H1 (cell line): ENCODE measurements around the gene ASCL2. TPM values are rescaled to one million over a fixed set of nuclear protein-coding genes. Genes with fewer than 3 reads are reported as not detected.
A peak's percentile ranks its signal among the peaks of the same experiment; 100 is the strongest.

ENCODE experiments used
- CTCF ChIA-PET: fragments of 300-600 bp; sonication (Branson Sonifier 250); formaldehyde crosslinking; loops from one replicate; lab custom pipeline; 2021; ENCODE audit not compliant: partially characterized antibody; lab: Charles Lee
- POLR2A ChIA-PET: fragments of 300-600 bp; sonication (Branson Sonifier 250); formaldehyde crosslinking; loops from one replicate; lab custom pipeline; 2021; ENCODE audit warnings: inconsistent platforms; ENCODE audit not compliant: partially characterized antibody; lab: Charles Lee
- DNase-seq, 2 experiments: peaks; one replicate each; pipeline versions ENCODE4 v3.0.0 to v3.0.0-alpha.2; 2010 to 2022; ENCODE audit warnings: low spot score in 2 of 2, low read depth in 1 of 2, mixed read lengths in 1 of 2
- FAIRE-seq: peaks from 2 replicates; lab custom pipeline; 2011; peaks lifted over from hg19 to GRCh38; lab: Jason Lieb, UNC
- H2AFZ ChIP-seq: 2 replicates; pipeline ENCODE4 v1.8.1; 2012; ENCODE audit warnings: low read length, inconsistent platforms
- H2AK5ac ChIP-seq: 2 replicates; pipeline ENCODE4 v1.6.1; 2013; ENCODE audit warnings: low read depth, low read length
- H2BK120ac ChIP-seq: replicated peaks from 2 replicates; pipeline ENCODE3; 2013; ENCODE audit warnings: low read depth, low read length, inconsistent platforms
- H2BK12ac ChIP-seq: 2 replicates; pipeline ENCODE4 v1.6.1; 2013; ENCODE audit warnings: low read depth, low read length
- H2BK15ac ChIP-seq: 2 replicates; pipeline ENCODE4 v1.6.1; 2013; ENCODE audit warnings: low read length
- H2BK20ac ChIP-seq: 2 replicates; pipeline ENCODE4 v1.6.1; 2013; ENCODE audit warnings: low read length
- H2BK5ac ChIP-seq: 2 replicates; pipeline ENCODE4 v1.6.1; 2013; ENCODE audit warnings: low read depth, low read length
- H3K14ac ChIP-seq: 2 replicates; pipeline ENCODE4 v1.6.1; 2013; ENCODE audit warnings: inconsistent platforms; ENCODE audit not compliant: insufficient read length
- H3K18ac ChIP-seq: 2 replicates; pipeline ENCODE4 v1.6.1; 2013; ENCODE audit warnings: low read length; ENCODE audit errors: extremely low read depth
- H3K23ac ChIP-seq: 2 replicates; pipeline ENCODE4 v1.6.1; 2013; ENCODE audit warnings: inconsistent platforms; ENCODE audit not compliant: insufficient read length
- H3K23me2 ChIP-seq: 2 replicates; pipeline ENCODE4 v1.6.1; 2013; ENCODE audit warnings: low read depth, low read length
- H3K27ac ChIP-seq: 2 replicates; pipeline ENCODE4 v1.6.1; 2011; ENCODE audit warnings: low read depth, low read length, inconsistent platforms
- H3K27me3 ChIP-seq, 4 experiments: replicated peaks in 1 of 4; 1 replicate in 1 of 4; 2 replicates in 3 of 4; pipeline versions ENCODE4 v1.6.1 to v1.8.1; 2011 to 2013; ENCODE audit warnings: low read length in 3 of 4, mild to moderate bottlenecking in 3 of 4, inconsistent platforms in 2 of 4, mixed read lengths in 2 of 4, moderate library complexity in 1 of 4; ENCODE audit not compliant: control insufficient read depth in 3 of 4, insufficient read depth in 3 of 4; ENCODE audit errors: extremely low read depth in 1 of 4
- H3K36me3 ChIP-seq, 4 experiments: 2 replicates each; pipeline versions ENCODE4 v1.6.1 to v1.8.1; 2011 to 2013; ENCODE audit warnings: mild to moderate bottlenecking in 4 of 4, low read length in 3 of 4, moderate library complexity in 2 of 4, control low read depth in 1 of 4, inconsistent platforms in 1 of 4; ENCODE audit not compliant: insufficient read depth in 4 of 4, control insufficient read depth in 2 of 4
- H3K4ac ChIP-seq: replicated peaks from 2 replicates; pipeline ENCODE3; 2013; ENCODE audit warnings: low read length, low read depth, mixed read lengths, inconsistent platforms; ENCODE audit not compliant: insufficient read length
- H3K4me1 ChIP-seq, 4 experiments: replicated peaks in 1 of 4; 1 replicate in 1 of 4; 2 replicates in 3 of 4; pipeline versions ENCODE4 v1.6.1 to v1.8.1; 2011 to 2013; ENCODE audit warnings: low read length in 3 of 4, inconsistent platforms in 2 of 4, mixed read lengths in 1 of 4; ENCODE audit not compliant: insufficient read depth in 4 of 4, control insufficient read depth in 3 of 4
- H3K4me2 ChIP-seq, 2 experiments: 2 replicates each; pipeline versions ENCODE4 v1.6.1 to v1.8.1; 2011 to 2013; ENCODE audit warnings: low read depth in 2 of 2, low read length in 2 of 2, control low read depth in 1 of 2, inconsistent platforms in 1 of 2, mild to moderate bottlenecking in 1 of 2; ENCODE audit not compliant: insufficient read depth in 1 of 2
- H3K4me3 ChIP-seq, 4 experiments: fragments of 200-600, 300-600 bp in 1 of 4; sonication (generic), shearing (Covaris generic), sonication (Bioruptor Twin) in 1 of 4; 2 replicates each; pipeline versions ENCODE4 v1.5.1 to v1.8.1; 2011 to 2016; ENCODE audit warnings: low read length in 4 of 4, low read depth in 3 of 4, control low read depth in 2 of 4, inconsistent platforms in 2 of 4, mild to moderate bottlenecking in 2 of 4, mixed read lengths in 1 of 4, moderate library complexity in 1 of 4; ENCODE audit not compliant: insufficient read depth in 2 of 4; ENCODE audit errors: extremely low read depth in 1 of 4
- H3K56ac ChIP-seq: replicated peaks from 2 replicates; pipeline ENCODE3; 2013; ENCODE audit warnings: low read depth, mild to moderate bottlenecking, mixed read lengths, low read length, inconsistent platforms; ENCODE audit not compliant: insufficient read length
- H3K79me1 ChIP-seq: 2 replicates; pipeline ENCODE4 v1.6.1; 2013; ENCODE audit warnings: low read depth, low read length, control low read depth
- H3K79me2 ChIP-seq, 2 experiments: 2 replicates each; pipeline versions ENCODE4 v1.6.1 to v1.8.1; 2012 to 2013; ENCODE audit warnings: low read length in 2 of 2, mild to moderate bottlenecking in 2 of 2, inconsistent platforms in 1 of 2; ENCODE audit not compliant: insufficient read depth in 2 of 2, control insufficient read depth in 1 of 2
- H3K9ac ChIP-seq, 4 experiments: replicated peaks in 1 of 4; 1 replicate in 1 of 4; 2 replicates in 3 of 4; pipeline versions ENCODE4 v1.6.1 to v1.8.1; 2011 to 2013; ENCODE audit warnings: low read depth in 3 of 4, low read length in 3 of 4, control low read depth in 2 of 4, mild to moderate bottlenecking in 2 of 4, moderate library complexity in 2 of 4, inconsistent platforms in 1 of 4; ENCODE audit errors: extremely low read depth in 1 of 4
- H3K9me3 ChIP-seq, 2 experiments: 2 replicates each; pipeline versions ENCODE4 v1.6.1 to v1.8.1; 2012 to 2013; ENCODE audit warnings: mild to moderate bottlenecking in 2 of 2, moderate library complexity in 2 of 2, control low read depth in 1 of 2, inconsistent platforms in 1 of 2, low read depth in 1 of 2, low read length in 1 of 2, mixed read lengths in 1 of 2; ENCODE audit not compliant: insufficient read depth in 2 of 2
- H4K20me1 ChIP-seq, 2 experiments: replicated peaks in 1 of 2; 2 replicates each; pipeline versions ENCODE3 to v1.8.1; 2011 to 2013; ENCODE audit warnings: inconsistent platforms in 2 of 2, low read length in 2 of 2, mild to moderate bottlenecking in 1 of 2; ENCODE audit not compliant: insufficient read depth in 2 of 2, control insufficient read depth in 1 of 2
- H4K5ac ChIP-seq: 2 replicates; pipeline ENCODE4 v1.6.1; 2013; ENCODE audit warnings: low read length, low read depth, mixed read lengths, inconsistent platforms; ENCODE audit not compliant: insufficient read length
- H4K8ac ChIP-seq: 2 replicates; pipeline ENCODE4 v1.8.0; 2013; ENCODE audit warnings: mild to moderate bottlenecking, moderate library complexity, low read length, inconsistent platforms; ENCODE audit not compliant: insufficient read depth; ENCODE audit errors: extremely low read depth
- H4K91ac ChIP-seq: replicated peaks from 2 replicates; pipeline ENCODE3; 2013; ENCODE audit warnings: low read length, mixed read lengths, inconsistent platforms; ENCODE audit not compliant: insufficient read length
- BCL11A ChIP-seq, 2 experiments: IDR thresholded peaks; one replicate each; pipeline ENCODE4 v1.6.1; 2011; ENCODE audit warnings: low read depth in 2 of 2, low read length in 2 of 2, mild to moderate bottlenecking in 2 of 2
- MAFK ChIP-seq: IDR thresholded peaks from 2 replicates; pipeline ENCODE4 v1.6.1; 2012; ENCODE audit warnings: low read depth, mild to moderate bottlenecking, improper control_type of control experiment, low read length
- NRF1 ChIP-seq: IDR thresholded peaks from 2 replicates; pipeline ENCODE4 v1.6.1; 2011; ENCODE audit warnings: mild to moderate bottlenecking, low read depth, low read length, improper control_type of control experiment
- PHF8 ChIP-seq: fragments of 200-600 bp; sonication (generic); conservative IDR thresholded peaks from 2 replicates; pipeline ENCODE4 v1.7.1; 2012; ENCODE audit warnings: low read depth, mild to moderate bottlenecking, inconsistent platforms, low read length, moderate library complexity
- RFX5 ChIP-seq: IDR thresholded peaks from 2 replicates; pipeline ENCODE4 v1.6.1; 2011; ENCODE audit warnings: low read depth, low read length, improper control_type of control experiment, borderline replicate concordance
- SAP30 ChIP-seq: fragments of 300-600 bp; sonication (generic); IDR thresholded peaks from 2 replicates; pipeline ENCODE4 v1.7.1; 2012; ENCODE audit warnings: low read length, moderate library complexity, mild to moderate bottlenecking, inconsistent platforms; ENCODE audit not compliant: insufficient read depth, insufficient replicate concordance
- SIRT6 ChIP-seq: IDR thresholded peaks from one replicate; pipeline ENCODE4 v1.7.1; 2012; ENCODE audit warnings: low read length, inconsistent platforms
- SP2 ChIP-seq: IDR thresholded peaks from 2 replicates; pipeline ENCODE4 v1.6.1; 2012; ENCODE audit warnings: mild to moderate bottlenecking, low read length, inconsistent platforms
- SRF ChIP-seq: IDR thresholded peaks from 2 replicates; pipeline ENCODE4 v1.6.1; 2011; ENCODE audit warnings: mild to moderate bottlenecking, low read depth, low read length, moderate library complexity
- TAF7 ChIP-seq: optimal IDR thresholded peaks from 2 replicates; pipeline ENCODE3; 2011; ENCODE audit warnings: low read depth, mild to moderate bottlenecking, inconsistent platforms, low read length, moderate library complexity, borderline replicate concordance
- ZNF274 ChIP-seq: IDR thresholded peaks from 2 replicates; pipeline ENCODE4 v1.7.0; 2012; ENCODE audit warnings: low read length, borderline replicate concordance; ENCODE audit errors: extremely low read depth
- WGBS, 2 experiments: shearing (Covaris generic) in 1 of 2; methylation state at CpG; one replicate each; pipeline versions ENCODE4 v1.1.6 to v1.1.7; 2013 to 2015; ENCODE audit warnings: low lambda C conversion rate in 2 of 2, mixed read lengths in 2 of 2, inconsistent platforms in 1 of 2, low coverage in 1 of 2, missing lambda C conversion rate in 1 of 2; ENCODE audit not compliant: insufficient replicate concordance in 2 of 2, insufficient coverage in 1 of 2, insufficient read length in 1 of 2; ENCODE audit errors: extremely low coverage in 1 of 2, missing lambda C conversion rate in 1 of 2; 5-methylcytosine and 5-hydroxymethylcytosine counted together
- polyA plus RNA-seq, 7 experiments: library from polyadenylated mRNA; depleted of rRNA in 3 of 7; stranded (reverse) in 5 of 7; unstranded in 2 of 7; fragments of >200 nt in 5 of 7; fragments of 200-250 nt in 2 of 7; gene quantifications; 1 replicate in 5 of 7; 2 replicates in 1 of 7; 4 replicates in 1 of 7; pipeline versions ENCODE4 v1.2.1 to v1.2.3, GENCODE V29; 2011 to 2013; ENCODE audit warnings: missing spikeins in 2 of 7, mixed read lengths in 2 of 7
- total RNA-seq: library from RNA; stranded (reverse); fragmentation: NEBNext Ultra II Directional; extraction: Animal tissue kit (Norgen Biotek cat#: 25700); gene quantifications from 2 replicates; pipeline ENCODE4 v1.2.1, GENCODE V29; 2021
- TF ChIP-seq, protein P1 (sequence below): IDR thresholded peaks from 2 replicates; pipeline ENCODE4 v1.6.1; 2012; ENCODE audit warnings: inconsistent platforms

Gene ASCL2
- total and polyA plus RNA-seq, 2 of the 8 experiments (the other 6 are each of a cell fraction or from before 2014, with no cell fraction given), result 0.51 to 0.56 TPM

DNA sequence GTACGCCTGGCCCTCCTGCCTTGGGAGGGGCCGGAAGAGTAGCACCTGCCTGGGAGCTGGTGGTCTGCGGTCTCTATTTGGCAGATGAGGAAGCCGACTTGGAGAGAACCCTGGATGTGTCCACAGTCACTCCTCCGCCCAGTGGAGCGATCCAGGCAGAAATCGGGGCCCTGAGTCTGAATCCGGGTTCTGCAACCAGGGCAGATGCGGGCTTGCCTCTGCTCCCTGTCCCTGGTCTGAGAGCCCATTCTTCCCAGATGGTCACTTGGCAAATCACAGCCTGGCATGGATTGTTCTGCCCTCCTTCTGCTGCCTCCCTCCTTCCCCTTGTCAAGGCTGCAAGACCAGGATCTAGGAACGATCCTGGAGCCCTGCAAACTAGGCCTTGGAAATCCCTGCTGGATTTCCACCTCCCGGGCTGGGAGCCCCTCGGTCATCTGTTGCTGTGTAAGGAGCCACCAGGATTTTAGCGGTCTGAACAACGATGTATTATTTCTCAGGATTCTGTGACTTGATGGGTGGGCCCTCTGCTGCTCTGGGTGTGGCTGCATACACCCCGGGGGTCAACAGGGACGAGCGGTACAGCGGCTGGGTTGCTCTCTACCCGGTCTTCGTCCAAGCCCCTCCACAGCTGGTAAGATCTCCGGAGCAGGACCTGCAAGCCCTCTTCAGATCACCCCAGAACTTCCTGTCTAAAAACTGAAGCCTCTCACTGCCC lies 2.0 kb upstream of the ASCL2 start:
- Histone ChIP-seq H2AFZ (no peak overlapping the region), H3K4me3 (no peak overlapping the region), H3K14ac (no peak overlapping the region), H3K4me2 (peak overlapping the region in 1 of 2 experiments; percentile 51; a peak in 1 of 4 replicates), H3K79me2 (no peaks in the 10 kb centered on the region), H3K27ac (no peak overlapping the region), H4K8ac (no peak overlapping the region), H3K23ac (no peak overlapping the region), H2BK15ac (no peak overlapping the region), H3K36me3 (peaks cover 0 to 6% (median 0%) of the 10 kb centered on the region in 4 experiments; a peak in 1 of 8 replicates), H3K79me1 (no peaks in the 10 kb centered on the region), H2AK5ac (no peak overlapping the region), H2BK20ac (no peak overlapping the region), H3K18ac (no peak overlapping the region), H3K9me3 (peaks cover 0 to 12% of the 10 kb centered on the region in 2 experiments; a peak in 1 of 4 replicates), H4K20me1 (no peaks in the 10 kb centered on the region), H3K9ac (no peak overlapping the region), H3K4me1 (peaks cover 0 to 20% (median 3%) of the 10 kb centered on the region in 4 experiments; a peak in 4 of 7 replicates), H3K23me2 (peaks cover 8% of the 10 kb centered on the region; the same call in 1 of the 2 replicates), H2BK12ac (no peak overlapping the region; the same call in 1 of the 2 replicates), H4K5ac (no peak overlapping the region), H4K91ac (no peak overlapping the region), H3K4ac (no peak overlapping the region), H3K56ac (no peak overlapping the region), H3K27me3 (peaks cover 21 to 71% (median 63%) of the 10 kb centered on the region in 4 experiments), H2BK120ac (no peak overlapping the region), H2BK5ac (no peak overlapping the region)
- 87% methylated on average over 20 of the region's 21 CpGs; no CpG with 5 or more reads in 1 of the 2 experiments for WGBS, 2 experiments
- ChIA-PET POLR2A (no interaction called here), CTCF (interaction anchor here (1.0 to 1.2 kb wide), 3 partner anchors 27 to 579 kb away, joined by 3 read pairs; no protein-coding TSS in a partner anchor)
- DNase-seq (peak in 1 of 2 experiments; percentile 45), FAIRE-seq (no peak)
- TF ChIP-seq SAP30 (no peak), ZNF274 (no peak), PHF8 (no peak), SIRT6 (no peak), RFX5 (no peak), SRF (no peak), MAFK (no peak), SP2 (no peak), BCL11A (IDR thresholded peaks at IDR 0.05; ENCODE audit: low read depth in 2 of 2, low read length in 2 of 2) (no peak), TAF7 (no peak), NRF1 (no peak)
- TF ChIP-seq, protein P1, sequence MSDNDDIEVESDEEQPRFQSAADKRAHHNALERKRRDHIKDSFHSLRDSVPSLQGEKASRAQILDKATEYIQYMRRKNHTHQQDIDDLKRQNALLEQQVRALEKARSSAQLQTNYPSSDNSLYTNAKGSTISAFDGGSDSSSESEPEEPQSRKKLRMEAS, result no peak
